Measurements from ENCODE around the gene KRT6B.

GRCh38 chr12:52403561-52403960, 48.4 kb downstream of the KRT6B start:
- TF ChIP-seq EZH2 (IDR thresholded peaks at IDR 0.05; ENCODE audit: borderline replicate concordance, low read length) (no peak), CTCF (conservative IDR thresholded peaks at IDR 0.05 in 1 of 2, IDR thresholded peaks at IDR 0.05 in 1 of 2; ENCODE audit: extremely low read depth in 1 of 2, insufficient read depth in 1 of 2, low read depth in 1 of 2, low read length in 2 of 2) (no peak)

Measured in mammary epithelial cell (primary cell).